ENCODE measurements around the gene ATP8B3. TPM values are rescaled to one million over a fixed set of nuclear protein-coding genes. Genes with fewer than 3 reads are reported as not detected.
A peak's percentile ranks its signal among the peaks of the same experiment; 100 is the strongest.

ATP8B3 gene
- total and polyA plus RNA-seq, 9 of the 15 experiments (the other 6 are each of a cell fraction or from before 2014, with no cell fraction given): 1.2 to 12.3 (median 3.8) TPM

DNA sequence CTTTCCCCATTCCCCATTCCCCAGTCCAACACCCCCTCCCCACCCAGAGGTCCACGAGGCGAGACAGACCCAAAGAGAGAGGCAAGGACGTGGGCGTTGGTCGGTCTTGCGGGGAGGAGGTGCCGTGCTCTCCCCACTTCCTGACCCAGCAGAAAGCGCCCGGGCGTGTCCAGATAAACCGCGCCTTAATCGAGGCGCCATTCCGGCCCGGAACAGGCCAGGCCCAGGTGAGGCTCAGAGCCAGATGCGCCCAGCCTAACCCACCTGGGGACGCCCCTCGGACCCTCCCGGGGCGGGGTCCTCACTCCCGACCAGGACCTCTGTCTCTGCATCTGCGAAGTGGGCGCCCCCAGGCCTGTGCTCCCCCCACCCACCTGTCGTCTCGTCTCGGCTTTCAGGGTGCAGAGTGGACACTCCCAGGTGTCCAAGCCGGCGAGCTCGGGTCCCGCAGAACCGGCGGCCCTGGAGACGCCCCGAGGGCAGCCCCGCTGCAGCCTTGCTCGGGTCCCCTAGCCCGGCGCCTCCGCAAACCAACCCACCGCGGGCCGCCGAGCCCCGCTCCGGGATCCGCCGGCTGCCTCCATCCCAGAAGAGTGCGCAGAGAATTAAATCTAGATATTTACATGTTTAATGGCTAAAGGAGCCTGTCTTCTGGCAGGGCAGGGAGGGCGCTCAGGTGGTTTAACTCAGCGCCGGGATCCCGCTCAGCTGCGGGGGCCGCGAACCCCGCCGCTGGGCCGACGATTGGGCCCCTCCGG, 63.8 kb downstream of the ATP8B3 start (continued):
- TF ChIP-seq RBFOX2 (IDR thresholded peaks at IDR 0.05; ENCODE audit: low read depth, low read length): peak; percentile 84
- peak; percentile 87; the same call in 1 of the 2 replicates for TF ChIP-seq BRD4 (IDR thresholded peaks at IDR 0.05)
- peak; percentile 96 for TF ChIP-seq ZFX (CRISPR knock-in tag; IDR thresholded peaks at IDR 0.05)
- no peak for TF ChIP-seq HEY1 (CRISPR knock-in tag; IDR thresholded peaks at IDR 0.05; ENCODE audit: borderline replicate concordance)
- no peak for TF ChIP-seq ZBTB1 (CRISPR knock-in tag; IDR thresholded peaks at IDR 0.05; ENCODE audit: borderline replicate concordance, low read depth)
- peak; percentile 79 for TF ChIP-seq ELF1 (tag; IDR thresholded peaks at IDR 0.05)
- no peak for TF ChIP-seq EP300 (IDR thresholded peaks at IDR 0.05; ENCODE audit: low read length)
- peak; percentile 32; the same call in 1 of the 2 replicates for TF ChIP-seq BCOR (IDR thresholded peaks at IDR 0.05)
- no peak for TF ChIP-seq TEAD2 (tag; IDR thresholded peaks at IDR 0.05)
- TF ChIP-seq ZNF589 (CRISPR knock-in tag; IDR thresholded peaks at IDR 0.05; ENCODE audit: low read depth): 0 out of 2 replicates have a peak, but pooled peaks have one; percentile 19
- peak in 1 of 2 experiments; percentile 68; a peak in 1 of 4 replicates for TF ChIP-seq TEAD1 (CRISPR knock-in tag; IDR thresholded peaks at IDR 0.05)
- TF ChIP-seq GATAD2B (IDR thresholded peaks at IDR 0.05; ENCODE audit: borderline replicate concordance): peak; percentile 19; the same call in 1 of the 2 replicates
- TF ChIP-seq HDAC2 (IDR thresholded peaks at IDR 0.05): no peak
- TF ChIP-seq NFE2 (IDR thresholded peaks at IDR 0.05; ENCODE audit: low read depth): no peak; the same call in 1 of the 2 replicates
- TF ChIP-seq CAMTA2 (CRISPR knock-in tag; conservative IDR thresholded peaks at IDR 0.05): 0 out of 2 replicates have a peak, but pooled peaks have one; percentile 9
- no peak for TF ChIP-seq ZNF174 (CRISPR knock-in tag; IDR thresholded peaks at IDR 0.05)
- peak; percentile 87 for TF ChIP-seq NFRKB (IDR thresholded peaks at IDR 0.05; ENCODE audit: low read depth)
- no peak for TF ChIP-seq PHF20 (IDR thresholded peaks at IDR 0.05; ENCODE audit: partially characterized antibody)
- TF ChIP-seq, protein P1, sequence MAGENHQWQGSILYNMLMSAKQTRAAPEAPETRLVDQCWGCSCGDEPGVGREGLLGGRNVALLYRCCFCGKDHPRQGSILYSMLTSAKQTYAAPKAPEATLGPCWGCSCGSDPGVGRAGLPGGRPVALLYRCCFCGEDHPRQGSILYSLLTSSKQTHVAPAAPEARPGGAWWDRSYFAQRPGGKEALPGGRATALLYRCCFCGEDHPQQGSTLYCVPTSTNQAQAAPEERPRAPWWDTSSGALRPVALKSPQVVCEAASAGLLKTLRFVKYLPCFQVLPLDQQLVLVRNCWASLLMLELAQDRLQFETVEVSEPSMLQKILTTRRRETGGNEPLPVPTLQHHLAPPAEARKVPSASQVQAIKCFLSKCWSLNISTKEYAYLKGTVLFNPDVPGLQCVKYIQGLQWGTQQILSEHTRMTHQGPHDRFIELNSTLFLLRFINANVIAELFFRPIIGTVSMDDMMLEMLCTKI (IDR thresholded peaks at IDR 0.05; ENCODE audit: partially characterized antibody): no peak
